HG02852 (cell line): ENCODE data around the gene KRT23.
A peak's percentile ranks its signal among the peaks of the same experiment; 100 is the strongest.
"Not testable (repeated sequence)": the region's sequence is repeated elsewhere in the genome, so short reads cannot be mapped to it uniquely, and the experiment has no call there.

Source experiments
- ATAC-seq: cut with Tn5 transposase; IDR thresholded peaks from one replicate; pipeline ENCODE4 v1.9.1; 2021; ENCODE audit warnings: mild to moderate bottlenecking, moderate library complexity; ENCODE audit not compliant: unreplicated experiment

Gene KRT23

GRCh38 chr17:40950176-40950575 lies 12.7 kb upstream of the KRT23 start:
- ATAC-seq: no peak

- no peak for ATAC-seq
Observed at GRCh38 chr17:40949418-40949817, 12.0 kb upstream of the KRT23 start.

- no peak for ATAC-seq
Observed at GRCh38 chr17:40947929-40948328, 10.5 kb upstream of the KRT23 start.

- ATAC-seq: no peak
Observed at GRCh38 chr17:40945414-40945813, 8.0 kb upstream of the KRT23 start.

- ATAC-seq: no peak
Observed at GRCh38 chr17:40944531-40944930, 7.1 kb upstream of the KRT23 start.

GRCh38 chr17:40942553-40942952 lies 5.1 kb upstream of the KRT23 start:
- ATAC-seq: no peak

GRCh38 chr17:40940266-40940665 lies 2.8 kb upstream of the KRT23 start:
- no peak for ATAC-seq

GRCh38 chr17:40938981-40939380 lies 1.5 kb upstream of the KRT23 start:
- ATAC-seq: no peak

- ATAC-seq: no peak
Observed at GRCh38 chr17:40936976-40937375, 470 bp downstream of the KRT23 start.

GRCh38 chr17:40936437-40936971 lies 942 bp downstream of the KRT23 start:
- ATAC-seq: no peak

GRCh38 chr17:40935624-40936023 lies 1.8 kb downstream of the KRT23 start:
- no peak for ATAC-seq

GRCh38 chr17:40932608-40933007 lies 4.8 kb downstream of the KRT23 start:
- no peak for ATAC-seq

GRCh38 chr17:40931311-40931710 lies 6.1 kb downstream of the KRT23 start:
- ATAC-seq: no peak

- ATAC-seq: no peak
Observed at GRCh38 chr17:40926341-40926740, 11.1 kb downstream of the KRT23 start.

- ATAC-seq: no peak
Observed at GRCh38 chr17:40922239-40922638, 15.2 kb downstream of the KRT23 start.

- ATAC-seq: no peak
Observed at GRCh38 chr17:40921026-40921425, 16.4 kb downstream of the KRT23 start.

- not testable (repeated sequence) for ATAC-seq
Observed at GRCh38 chr17:40917116-40917515, 20.3 kb downstream of the KRT23 start.

- ATAC-seq: no peak
Observed at GRCh38 chr17:40916366-40916765, 21.1 kb downstream of the KRT23 start.

- peak; percentile 55 for ATAC-seq
Observed at GRCh38 chr17:40915721-40916256, 21.7 kb downstream of the KRT23 start.

- ATAC-seq: peak; percentile 70
Observed at GRCh38 chr17:40915199-40915661, 22.2 kb downstream of the KRT23 start.

- no peak for ATAC-seq
Observed at GRCh38 chr17:40914075-40914855, 23.2 kb downstream of the KRT23 start.

- ATAC-seq: no peak
Observed at GRCh38 chr17:40912486-40913210, 24.8 kb downstream of the KRT23 start.
